Fibroblast of peridontal ligament (primary cell): Measurements from ENCODE around the gene PFKFB4.
A peak's percentile ranks its signal among the peaks of the same experiment; 100 is the strongest.
"Not testable (repeated sequence)": the region's sequence is repeated elsewhere in the genome, so short reads cannot be mapped to it uniquely, and the experiment has no call there.

Experiments
- DNase-seq: peaks from one replicate; pipeline ENCODE4 v3.0.0-alpha.2; 2010; ENCODE audit errors: extremely low read depth

Gene PFKFB4

GRCh38 chr3:48532271-48532976 lies 24.2 kb downstream of the PFKFB4 start:
- no peak for DNase-seq

- DNase-seq: not testable (repeated sequence)
Measured at GRCh38 chr3:48530701-48531100, 25.9 kb downstream of the PFKFB4 start.

GRCh38 chr3:48528754-48529153 lies 27.8 kb downstream of the PFKFB4 start:
- DNase-seq: peak; percentile 9

GRCh38 chr3:48528048-48528447 lies 28.6 kb downstream of the PFKFB4 start:
- DNase-seq: no peak

GRCh38 chr3:48524970-48525369 lies 31.6 kb downstream of the PFKFB4 start:
- no peak for DNase-seq

GRCh38 chr3:48521635-48522034 lies 35.0 kb downstream of the PFKFB4 start:
- no peak for DNase-seq

- DNase-seq: no peak
Measured at GRCh38 chr3:48519277-48519643, 37.3 kb downstream of the PFKFB4 start.

GRCh38 chr3:48518638-48519276 lies 37.8 kb downstream of the PFKFB4 start:
- no peak for DNase-seq

GRCh38 chr3:48518069-48518468 lies 38.5 kb downstream of the PFKFB4 start:
- no peak for DNase-seq

GRCh38 chr3:48516571-48516970 lies 40.0 kb downstream of the PFKFB4 start:
- DNase-seq: no peak

- DNase-seq: no peak
Measured at GRCh38 chr3:48514431-48515227, 42.0 kb downstream of the PFKFB4 start.

GRCh38 chr3:48511551-48511950 lies 45.1 kb downstream of the PFKFB4 start:
- DNase-seq: no peak

- DNase-seq: peak; percentile 49
Measured at GRCh38 chr3:48507256-48508061, 49.1 kb downstream of the PFKFB4 start.

GRCh38 chr3:48505968-48506504 lies 50.6 kb downstream of the PFKFB4 start:
- no peak for DNase-seq

GRCh38 chr3:48505146-48505545 lies 51.5 kb downstream of the PFKFB4 start:
- DNase-seq: no peak

- peak; percentile 65 for DNase-seq
Measured at GRCh38 chr3:48504051-48504946, 52.3 kb downstream of the PFKFB4 start, which contains the start of gene SHISA5. TSS of gene SHISA5 (minus strand) at chr3:48504174. CDS start at chr3:48504094, 80 bp downstream.

GRCh38 chr3:48503401-48504050 lies 53.1 kb downstream of the PFKFB4 start:
- peak; percentile 39 for DNase-seq

GRCh38 chr3:48502728-48503168 lies 53.9 kb downstream of the PFKFB4 start:
- no peak for DNase-seq

GRCh38 chr3:48502121-48502520 lies 54.5 kb downstream of the PFKFB4 start:
- no peak for DNase-seq

- no peak for DNase-seq
Measured at GRCh38 chr3:48501196-48501595, 55.4 kb downstream of the PFKFB4 start.
